Stimulated activated CD4-positive, alpha-beta T cell treated with anti-CD3 and anti-CD28 coated beads, Interleukin-4, amount 100 ng/mL, for 24 hours (primary cell): ENCODE data around the gene ACTMAP.
"Not testable (repeated sequence)": the region's sequence is repeated elsewhere in the genome, so short reads cannot be mapped to it uniquely, and the experiment has no call there.

Source experiments
- DNase-seq: peaks from one replicate; pipeline ENCODE4 v3.0.0-alpha.2; 2020

ACTMAP gene

GRCh38 chr19:40742477-40742876, 7.8 kb downstream of the ACTMAP start:
- DNase-seq = no peak

- DNase-seq = no peak
Observed at GRCh38 chr19:40741527-40742390, 8.5 kb downstream of the ACTMAP start.

DNA sequence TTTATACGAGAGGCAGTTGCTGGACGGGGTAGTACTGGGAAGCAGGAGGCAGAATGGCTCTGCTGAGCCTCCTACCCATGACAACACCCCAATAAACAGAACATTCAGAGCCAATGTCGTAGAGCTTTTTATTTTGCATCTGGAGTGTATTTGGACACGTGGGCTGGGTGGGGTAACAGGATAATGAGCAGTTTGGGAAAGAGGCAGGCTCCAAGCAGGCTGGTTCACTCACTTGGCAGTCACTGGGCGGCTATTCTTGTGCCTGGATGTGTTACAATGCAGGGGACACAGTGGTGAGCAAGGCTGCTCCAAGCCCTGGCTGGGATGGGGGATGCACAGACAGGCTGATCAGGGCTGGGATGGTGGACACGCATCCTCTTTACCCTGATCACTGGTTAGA, 9.5 kb downstream of the ACTMAP start:
- DNase-seq = no peak

DNA sequence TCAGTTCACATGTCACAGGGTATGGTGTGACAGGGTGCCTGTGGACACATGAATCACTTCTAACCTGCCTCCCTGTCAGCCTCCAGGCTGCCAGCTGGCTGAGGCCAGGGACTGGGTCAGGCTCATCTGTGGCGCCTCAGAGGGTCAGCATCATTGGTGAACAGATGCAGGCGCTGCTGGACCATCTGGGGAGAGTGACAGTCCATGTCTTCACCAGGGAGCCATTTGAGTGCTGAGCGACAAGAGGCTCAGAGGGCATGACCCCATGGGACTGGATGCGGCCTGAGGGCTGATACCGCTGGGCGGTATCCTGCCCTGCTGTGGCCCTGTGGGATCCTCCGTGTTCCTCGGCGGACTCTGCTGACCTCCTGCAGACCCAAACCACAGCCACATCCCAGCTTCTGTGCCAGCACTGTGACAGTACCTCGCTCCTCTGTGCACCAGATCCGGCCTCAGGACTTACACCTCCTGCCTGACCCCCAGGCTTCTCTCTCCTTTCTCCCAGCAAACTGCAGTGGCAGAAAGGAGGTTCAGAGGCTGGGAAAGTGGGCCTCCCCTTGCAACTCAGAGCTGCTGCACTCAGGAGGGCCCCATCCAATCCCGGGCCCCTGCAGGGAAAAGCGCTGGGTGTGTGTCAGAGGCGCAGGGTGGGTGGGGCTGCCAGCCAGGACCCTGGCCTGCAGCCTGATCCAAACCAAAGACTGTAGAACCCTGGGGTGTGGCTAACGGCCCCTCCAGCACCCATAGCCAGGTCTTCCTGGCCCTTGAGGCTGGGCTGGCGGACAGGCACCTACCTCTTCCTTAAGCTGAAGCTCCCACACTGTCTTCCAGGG, 10.2 kb downstream of the ACTMAP start:
- no peak for DNase-seq

GRCh38 chr19:40739030-40739839, 11.0 kb downstream of the ACTMAP start:
- DNase-seq = no peak

- DNase-seq = no peak
Observed at GRCh38 chr19:40737102-40737644, 13.1 kb downstream of the ACTMAP start.

GRCh38 chr19:40736661-40737060, 13.6 kb downstream of the ACTMAP start:
- DNase-seq = no peak

DNA sequence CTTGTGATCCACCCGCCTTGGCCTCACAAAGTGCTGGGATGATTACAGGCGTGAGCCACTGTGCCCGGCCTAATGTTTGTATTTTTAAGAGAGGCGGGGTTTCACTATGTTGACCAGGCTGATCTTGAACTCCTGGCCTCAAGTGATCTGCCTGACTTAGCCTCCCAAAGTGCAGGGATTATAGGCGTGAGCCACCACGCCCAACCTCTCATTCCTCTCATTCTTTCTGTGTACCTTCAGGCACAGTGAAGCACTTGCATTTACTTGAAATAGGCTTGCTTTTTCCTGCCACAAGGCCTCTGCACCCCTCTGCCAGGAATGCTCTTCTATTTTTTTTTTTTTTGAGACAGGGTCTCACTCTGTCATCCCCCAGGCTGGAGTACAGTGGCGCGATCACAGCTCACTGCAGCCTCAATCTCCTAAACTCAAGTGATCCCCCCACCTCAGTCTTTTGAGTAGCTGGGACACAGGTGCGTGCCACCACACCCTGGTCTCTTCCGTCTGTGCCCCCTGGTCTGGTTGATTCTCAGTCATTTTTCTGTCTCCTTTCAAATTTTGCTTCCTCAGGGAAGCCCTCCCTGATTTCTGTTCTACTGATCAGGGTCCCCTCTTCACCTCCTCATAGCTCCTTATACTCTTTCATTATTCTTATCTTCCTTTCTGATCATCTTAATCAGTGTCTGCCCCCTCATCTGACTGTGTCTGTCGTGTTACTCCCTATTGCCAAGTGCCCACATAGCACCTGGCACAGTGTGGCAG, 15.1 kb downstream of the ACTMAP start:
- DNase-seq = no peak

GRCh38 chr19:40733149-40733548, 17.1 kb downstream of the ACTMAP start:
- DNase-seq = no peak

DNA sequence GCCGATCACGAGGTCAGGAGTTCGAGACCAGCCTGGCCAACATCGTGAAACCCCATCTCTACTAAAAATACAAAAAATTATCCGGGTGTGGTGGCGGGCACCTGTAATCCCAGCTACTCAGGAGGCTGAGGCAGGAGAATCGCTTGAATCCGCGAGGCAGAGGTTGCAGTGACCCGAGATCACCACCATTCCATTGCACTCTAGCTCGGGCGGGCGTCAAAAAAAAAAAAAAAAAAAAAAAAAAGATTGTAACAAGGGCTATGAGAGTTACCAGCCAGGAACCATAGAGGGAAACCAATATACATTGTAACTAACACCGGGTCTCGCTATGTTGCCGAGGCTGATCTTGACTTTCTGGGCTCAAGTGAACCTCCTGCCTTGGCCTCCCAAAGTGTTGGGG, 18.0 kb downstream of the ACTMAP start:
- not testable (repeated sequence) for DNase-seq

DNA sequence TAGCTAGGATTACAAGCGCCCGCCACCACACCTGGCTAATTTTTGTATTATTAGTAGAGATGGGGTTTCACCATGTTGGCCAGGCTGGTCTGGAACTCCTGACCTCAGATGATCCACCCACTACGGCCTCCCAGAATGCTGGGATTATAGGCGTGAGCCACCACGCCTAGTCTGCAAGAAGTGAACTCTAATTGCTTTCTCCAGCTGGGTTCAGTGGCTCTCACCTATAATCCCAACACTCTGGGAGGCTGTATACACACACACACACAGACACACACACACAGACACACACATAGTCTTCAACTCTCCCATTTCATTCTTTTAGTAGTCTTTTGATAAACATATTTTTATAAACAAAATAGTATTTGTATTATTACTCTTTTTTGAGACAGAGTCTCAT, 20.2 kb downstream of the ACTMAP start:
- not testable (repeated sequence) for DNase-seq

DNA sequence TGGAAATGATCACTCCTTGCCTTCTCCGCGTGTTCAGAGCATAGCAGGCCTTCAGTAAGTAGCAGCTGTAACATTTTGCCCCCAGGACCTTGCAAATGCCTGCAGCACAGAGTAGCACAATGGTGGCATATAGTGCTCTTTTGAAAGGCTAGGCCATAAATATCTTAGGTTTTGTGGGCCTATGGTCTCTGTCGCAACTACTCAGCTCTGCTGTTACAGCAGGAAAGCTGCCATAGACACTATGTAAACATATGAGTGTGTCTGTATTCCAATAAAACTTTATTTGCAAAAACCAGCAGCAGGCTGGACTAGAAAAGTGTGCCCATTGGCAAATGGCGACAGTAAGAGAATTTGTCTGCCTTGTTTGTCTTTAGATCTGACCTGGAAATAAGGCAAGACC, 24.0 kb downstream of the ACTMAP start:
- no peak for DNase-seq

- no peak for DNase-seq
Observed at GRCh38 chr19:40724855-40725254, 25.4 kb downstream of the ACTMAP start.

DNA sequence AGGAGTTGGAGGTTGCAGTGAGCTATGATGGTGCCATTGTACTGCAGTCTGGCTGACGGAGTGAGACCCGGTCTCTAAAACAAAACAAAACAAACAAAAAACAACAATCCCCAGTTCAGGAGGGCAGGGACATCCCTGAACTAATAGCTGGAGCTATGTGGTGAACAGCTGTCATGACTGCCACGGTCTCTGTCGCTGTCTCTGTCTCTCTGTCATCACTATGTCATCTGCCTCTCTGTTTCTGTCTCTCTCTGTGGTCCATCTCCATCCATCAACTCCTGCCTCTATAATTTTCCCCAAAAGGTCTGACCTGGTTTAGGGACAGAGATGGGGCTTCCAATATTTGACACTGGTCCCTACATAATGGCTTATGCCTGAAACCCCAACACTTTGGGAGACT, 26.0 kb downstream of the ACTMAP start:
- no peak for DNase-seq

DNA sequence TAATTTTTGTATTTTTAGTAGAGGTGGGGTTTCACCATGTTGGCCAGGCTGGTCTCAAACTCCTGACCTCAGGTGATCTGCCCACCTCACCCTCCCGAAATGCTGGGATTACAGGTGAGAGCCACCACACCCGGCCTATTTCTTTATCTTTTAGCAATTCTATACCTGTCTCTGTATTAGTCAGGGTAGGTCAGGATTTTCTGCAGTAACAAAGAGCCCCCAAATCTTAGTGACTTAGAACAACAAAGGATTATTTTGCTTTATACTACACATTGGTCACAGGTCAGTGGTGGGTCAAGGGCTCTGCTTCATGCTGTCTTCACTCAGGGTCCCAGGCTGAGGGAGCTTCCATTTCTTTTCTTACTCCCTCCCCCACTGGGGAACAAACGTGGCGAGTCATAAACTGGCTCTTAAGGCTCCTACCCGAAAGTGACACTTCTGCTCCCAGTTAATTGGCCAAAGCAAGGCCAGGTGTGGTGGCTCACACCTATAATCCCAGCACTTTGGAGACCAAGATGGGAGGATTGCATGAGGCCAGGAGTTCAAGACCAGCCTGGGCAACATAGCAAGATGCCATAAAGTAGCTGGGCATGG, 26.5 kb downstream of the ACTMAP start:
- DNase-seq = no peak

DNA sequence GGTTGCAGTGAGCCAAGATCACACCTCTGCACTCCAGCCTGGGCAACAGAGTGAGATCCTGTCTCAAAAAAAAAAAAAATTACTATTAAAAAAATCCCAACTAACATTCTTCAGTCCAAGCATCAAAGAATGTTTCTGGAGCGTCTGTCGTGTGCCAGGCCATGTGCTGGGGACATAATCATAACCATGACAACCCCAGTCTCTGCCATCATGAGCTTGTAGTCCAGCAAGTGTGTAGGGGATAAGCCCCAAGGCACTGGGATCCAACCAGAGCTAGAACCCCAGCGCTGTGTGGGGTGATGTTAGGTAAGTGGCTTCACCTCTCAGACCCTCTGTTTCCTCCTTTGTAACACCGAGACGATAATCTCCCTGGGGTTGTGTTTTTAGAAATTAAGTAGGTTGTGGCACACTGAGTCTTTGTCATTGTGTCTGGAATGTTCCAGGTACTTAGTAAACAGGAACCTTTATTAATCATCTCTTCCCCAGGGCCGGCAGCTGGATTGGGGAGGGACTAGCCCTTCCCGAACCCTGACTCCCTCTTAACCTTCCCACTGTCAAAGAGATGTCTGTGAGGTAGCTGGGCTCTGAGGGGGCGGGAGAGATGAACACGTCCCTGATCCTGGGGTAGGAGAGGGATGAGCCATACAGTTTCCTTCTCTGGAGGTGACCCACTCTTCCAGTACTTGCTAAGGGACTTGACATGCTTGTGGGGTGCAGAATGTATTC, 28.2 kb downstream of the ACTMAP start:
- no peak for DNase-seq

DNA sequence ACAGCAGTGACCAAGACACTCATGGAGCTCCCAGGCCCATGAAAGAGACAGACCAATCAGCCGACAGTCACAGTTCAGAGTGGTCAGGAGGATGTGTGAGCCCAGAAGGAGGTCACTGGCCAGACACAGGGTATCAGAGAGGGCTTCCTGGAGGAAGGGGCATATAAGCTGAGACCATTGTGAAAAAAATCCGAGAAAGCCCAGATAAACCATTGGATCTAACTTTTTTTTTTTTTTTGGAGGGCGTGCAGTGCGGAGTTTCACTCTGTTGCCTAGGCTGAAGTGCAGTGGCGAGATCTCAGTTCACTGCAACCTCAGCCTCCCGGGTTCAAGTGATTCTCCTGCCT, 29.2 kb downstream of the ACTMAP start:
- no peak for DNase-seq

- no peak for DNase-seq
Observed at GRCh38 chr19:40719414-40719894, 30.8 kb downstream of the ACTMAP start.

- no peak for DNase-seq
Observed at GRCh38 chr19:40718774-40719391, 31.4 kb downstream of the ACTMAP start.
